GM12878 (cell line): ENCODE results near the gene HSD17B1. TPM values are rescaled to one million over a fixed set of nuclear protein-coding genes. Genes with fewer than 3 reads are reported as not detected.

Source experiments
- ATAC-seq: fragments of 200-7000 bp; cut with Tn5 transposase; 3 replicates; pipeline ENCODE4 v1.9.1; 2020; ENCODE audit warnings: mild to moderate bottlenecking, moderate library complexity
- BruUV-seq: library from RNA; stranded (reverse); fragments of 400-500 nt; replicated peaks from 2 replicates; lab custom pipeline; 2021; lab: Mats Ljungman, UMichigan
- CTCF ChIA-PET: fragments of 300-600 bp; sonication (Branson Sonifier 250); formaldehyde crosslinking; extraction: SDS; loops from one replicate; lab custom pipeline; 2021; ENCODE audit warnings: inconsistent platforms; lab: Yijun Ruan, JAX
- POLR2A ChIA-PET: fragments of 350-600 bp; formaldehyde crosslinking; extraction: SDS; loops from one replicate; lab custom pipeline; 2021; ENCODE audit warnings: inconsistent platforms; lab: Charles Lee
- RAD21 ChIA-PET: fragments of 300-600 bp; sonication (Branson Sonifier 250); formaldehyde crosslinking; loops from one replicate; lab custom pipeline; 2023; ENCODE audit warnings: antibody characterized with exemption; ENCODE audit not compliant: unreplicated experiment; lab: Charles Lee
- SMC1A ChIA-PET: fragments of 300-600 bp; sonication (Branson Sonifier 250); formaldehyde crosslinking; loops from one replicate; lab custom pipeline; 2023; ENCODE audit not compliant: unreplicated experiment, uncharacterized antibody; lab: Charles Lee
- DNase-seq: peaks from one replicate; pipeline ENCODE4 v3.0.0-alpha.2; 2011; ENCODE audit warnings: low read depth, low spot score
- FAIRE-seq: peaks from 3 replicates; lab custom pipeline; 2011; peaks lifted over from hg19 to GRCh38; lab: Jason Lieb, UNC
- H2AFZ ChIP-seq: 2 replicates; pipeline ENCODE4 v1.6.0; 2011; ENCODE audit warnings: low read depth, low read length, control low read depth; ENCODE audit not compliant: control insufficient read depth
- H3K27ac ChIP-seq: 2 replicates; pipeline ENCODE4 v1.5.1; 2011; ENCODE audit warnings: control low read depth; ENCODE audit not compliant: control insufficient read depth, insufficient read depth
- H3K27me3 ChIP-seq, 2 experiments: replicated peaks in 1 of 2; 2 replicates each; pipeline versions ENCODE4 v1.6.0 to v1.6.1; 2011; ENCODE audit warnings: low read length in 1 of 2; ENCODE audit not compliant: control insufficient read depth in 2 of 2, insufficient read depth in 2 of 2
- H3K36me3 ChIP-seq, 2 experiments: 2 replicates each; pipeline ENCODE4 v1.5.1; 2011; ENCODE audit warnings: low read length in 1 of 2; ENCODE audit not compliant: control insufficient read depth in 2 of 2, insufficient read depth in 2 of 2
- H3K4me1 ChIP-seq: 2 replicates; pipeline ENCODE4 v1.6.1; 2011; ENCODE audit warnings: mild to moderate bottlenecking, low read length, moderate library complexity, mixed read lengths; ENCODE audit not compliant: control insufficient read depth, insufficient read depth
- H3K4me2 ChIP-seq: 2 replicates; pipeline ENCODE4 v1.6.0; 2011; ENCODE audit warnings: control low read depth; ENCODE audit not compliant: control insufficient read depth, insufficient read depth
- H3K4me3 ChIP-seq: fragments of 200-600 bp; sonication (generic); 2 replicates; pipeline ENCODE4 v1.5.1; 2016
- H3K79me2 ChIP-seq: 2 replicates; pipeline ENCODE4 v1.6.0; 2011; ENCODE audit warnings: low read length; ENCODE audit not compliant: control insufficient read depth, insufficient read depth
- H3K9ac ChIP-seq: 2 replicates; pipeline ENCODE4 v1.8.0; 2011; ENCODE audit warnings: low read length, control low read depth, mixed read lengths; ENCODE audit not compliant: control insufficient read depth, insufficient read depth
- H3K9me3 ChIP-seq: replicated peaks from 3 replicates; pipeline ENCODE4 v1.5.1; 2011; ENCODE audit warnings: mild to moderate bottlenecking, low read length; ENCODE audit not compliant: control insufficient read depth, insufficient read depth
- H4K20me1 ChIP-seq: 2 replicates; pipeline ENCODE4 v1.6.0; 2011; ENCODE audit not compliant: control insufficient read depth, insufficient read depth
- IKZF2 ChIP-seq, 2 experiments: fragments of 450-650 bp; IDR thresholded peaks; 2 replicates each; pipeline ENCODE4 v1.6.1; 2017; ENCODE audit warnings: mild to moderate bottlenecking in 2 of 2, moderate library complexity in 2 of 2
- KLF5 ChIP-seq: fragments of 450-650 bp; IDR thresholded peaks from 2 replicates; pipeline ENCODE4 v1.6.1; 2014; ENCODE audit warnings: mild to moderate bottlenecking; ENCODE audit not compliant: partially characterized antibody
- POLR2A ChIP-seq: IDR thresholded peaks from 2 replicates; pipeline ENCODE4 v1.6.1; 2011; ENCODE audit warnings: low read depth, mild to moderate bottlenecking, low read length
- WGBS: methylation state at CpG from one replicate; pipeline ENCODE4 v1.1.6; 2016; ENCODE audit warnings: low lambda C conversion rate; ENCODE audit not compliant: insufficient replicate concordance, insufficient coverage; ENCODE audit errors: missing lambda C conversion rate; 5-methylcytosine and 5-hydroxymethylcytosine counted together
- in situ Hi-C: fragments of 300-500 bp; cut with MboI; formaldehyde crosslinking; loops from 9 replicates; pipeline ENCODE4 v1.14.3; 2018; ENCODE audit warnings: mixed read lengths
- intact Hi-C: fragments of 100-400 bp; cut with micrococcal nuclease; formaldehyde crosslinking; loops from one replicate; pipeline ENCODE4 v1.14.2; 2022; ENCODE audit not compliant: unreplicated experiment
- polyA plus RNA-seq, 11 experiments: library from polyadenylated mRNA; depleted of rRNA in 4 of 11; unstranded in 6 of 11; stranded (reverse) in 5 of 11; fragments of >200 nt; fragmentation: Nextera tagmentation in 4 of 11; fragmentation: Illumina TruSeq in 1 of 11; extraction: Ambion mirVana in 4 of 11; extraction: Trizol in 1 of 11; gene quantifications; 1 replicate in 1 of 11; 2 replicates in 10 of 11; pipeline versions ENCODE4 v1.2.1 to v1.2.3, GENCODE V29; 2011 to 2016; ENCODE audit warnings: inconsistent platforms in 2 of 11, missing spikeins in 2 of 11, low read depth in 1 of 11
- total RNA-seq, 4 experiments: library from RNA; depleted of rRNA in 3 of 4; stranded (reverse); fragments of >200 nt in 3 of 4; fragmentation: Illumina TruSeq in 1 of 4; extraction: Trizol in 1 of 4; gene quantifications; 2 replicates each; pipeline versions ENCODE4 v1.2.1 to v1.2.3, GENCODE V29; 2013 to 2021
- TF ChIP-seq, protein P1 (sequence below): fragments of 450-650 bp; IDR thresholded peaks from 2 replicates; pipeline ENCODE4 v1.6.1; 2016; ENCODE audit warnings: mild to moderate bottlenecking

HSD17B1 gene
- total and polyA plus RNA-seq, 10 of the 15 experiments (the other 5 are each of a cell fraction or from before 2014, with no cell fraction given): 0.15 to 1.1 (median 0.42) TPM

DNA sequence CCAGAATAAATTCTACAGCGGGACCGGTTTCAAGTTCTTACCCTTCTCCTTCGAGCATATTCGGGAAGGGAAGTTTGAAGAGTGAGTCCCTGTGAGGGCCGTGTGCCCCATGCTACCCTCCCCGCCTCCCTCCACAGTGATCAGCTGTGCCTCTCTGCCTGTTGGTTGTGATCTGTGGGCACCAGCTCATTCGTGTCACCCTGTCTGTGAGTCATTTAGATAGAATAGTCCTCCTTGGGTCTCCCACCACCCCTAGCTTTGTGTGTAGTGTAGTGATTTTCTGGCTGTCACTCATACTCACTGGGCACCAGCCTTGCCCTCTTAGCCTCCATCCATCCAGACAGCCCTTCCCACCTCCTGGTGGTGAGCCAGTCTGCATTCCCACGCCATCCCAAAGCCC, 31.7 kb upstream of the HSD17B1 start:
- TF ChIP-seq, protein P1, sequence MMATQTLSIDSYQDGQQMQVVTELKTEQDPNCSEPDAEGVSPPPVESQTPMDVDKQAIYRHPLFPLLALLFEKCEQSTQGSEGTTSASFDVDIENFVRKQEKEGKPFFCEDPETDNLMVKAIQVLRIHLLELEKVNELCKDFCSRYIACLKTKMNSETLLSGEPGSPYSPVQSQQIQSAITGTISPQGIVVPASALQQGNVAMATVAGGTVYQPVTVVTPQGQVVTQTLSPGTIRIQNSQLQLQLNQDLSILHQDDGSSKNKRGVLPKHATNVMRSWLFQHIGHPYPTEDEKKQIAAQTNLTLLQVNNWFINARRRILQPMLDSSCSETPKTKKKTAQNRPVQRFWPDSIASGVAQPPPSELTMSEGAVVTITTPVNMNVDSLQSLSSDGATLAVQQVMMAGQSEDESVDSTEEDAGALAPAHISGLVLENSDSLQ: peak; percentile 43; the same call in 1 of the 2 replicates
- no peak for TF ChIP-seq IKZF2 (IDR thresholded peaks at IDR 0.05)
- intact Hi-C loops (no loop called here), in situ Hi-C loops (loop anchor here (5.0 kb wide), 1 partner anchor 89 kb away; no protein-coding TSS in a partner anchor)
- FAIRE-seq (no peak), ATAC-seq (no peak), DNase-seq (no peak)
- RAD21 ChIA-PET: interaction anchor here (0.6 kb wide), 1 partner anchor 334 kb away, joined by 3 read pairs; no protein-coding TSS in a partner anchor
- SMC1A ChIA-PET: interaction anchor here (1.8 kb wide), 1 partner anchor 92 kb away, joined by 7 read pairs; no protein-coding TSS in a partner anchor
- Histone ChIP-seq H3K27ac (no peak overlapping the region), H3K9ac (no peak overlapping the region), H3K4me3 (no peak overlapping the region), H3K4me2 (no peak overlapping the region), H2AFZ (no peak overlapping the region), H3K9me3 (no peaks in the 10 kb centered on the region), H4K20me1 (no peaks in the 10 kb centered on the region; the same call in 1 of the 2 replicates), H3K4me1 (no peaks in the 10 kb centered on the region), H3K79me2 (no peaks in the 10 kb centered on the region), H3K36me3 (peaks cover 4 to 8% of the 10 kb centered on the region in 2 experiments; a peak in 3 of 4 replicates), H3K27me3 (no peaks in the 10 kb centered on the region)
- POLR2A ChIA-PET: interaction anchor here (0.6 kb wide), 1 partner anchor 70 kb away, joined by 4 read pairs; no protein-coding TSS in a partner anchor
- BruUV-seq: no TSS peak
- 80% methylated on average over 8 of the region's 8 CpGs for WGBS
- CTCF ChIA-PET: interaction anchor here (0.8 to 10.4 kb wide), 7 partner anchors 10 to 201 kb away, joined by 3 to 120 read pairs (median 4); no protein-coding TSS in a partner anchor

DNA sequence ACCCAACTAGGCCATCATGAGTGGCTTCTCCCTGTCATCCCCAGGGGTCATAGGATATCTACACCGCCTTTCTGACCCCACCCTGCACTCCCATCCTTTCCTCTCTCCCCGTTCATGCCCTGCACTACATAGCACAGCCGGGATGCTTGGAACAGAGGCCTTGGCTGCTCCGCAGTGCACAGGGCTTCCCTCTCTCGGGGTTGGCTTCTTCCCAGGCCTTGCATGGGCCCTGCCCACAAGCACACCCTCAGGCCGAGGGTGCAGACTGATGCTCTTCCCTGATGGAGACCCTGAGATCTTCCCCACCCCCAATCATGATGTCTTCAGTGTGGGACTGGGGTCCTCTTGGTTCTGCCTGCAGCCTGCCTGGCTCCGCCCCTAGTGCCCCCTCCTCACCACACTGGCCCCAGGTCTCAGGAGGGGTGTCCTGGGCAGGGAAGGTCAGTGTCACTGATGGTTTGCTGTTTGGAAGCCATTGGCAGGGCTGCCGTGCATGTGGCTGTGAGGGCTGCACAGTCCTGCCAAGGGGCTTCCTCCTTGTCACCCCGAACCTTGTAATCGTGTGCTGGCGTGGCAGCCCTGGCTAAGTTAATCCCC, 31.0 kb upstream of the HSD17B1 start:
- no peak overlapping the region for H3K27ac ChIP-seq
- ChIA-PET SMC1A (interaction anchor here (1.8 kb wide), 1 partner anchor 93 kb away, joined by 7 read pairs; no protein-coding TSS in a partner anchor), CTCF (interaction anchor here (1.4 to 10.4 kb wide), 3 partner anchors 84 to 118 kb away, joined by 4 to 120 read pairs (median 4); no protein-coding TSS in a partner anchor), RAD21 (no interaction called here), POLR2A (no interaction called here)
- H2AFZ ChIP-seq: no peak overlapping the region
- no peak for TF ChIP-seq KLF5
- TF ChIP-seq POLR2A: peak; percentile 20; the same call in 1 of the 2 replicates
- in situ Hi-C loops (loop anchor here (5.0 kb wide), 1 partner anchor 89 kb away; no protein-coding TSS in a partner anchor), intact Hi-C loops (no loop called here)
- H3K4me3 ChIP-seq: no peak overlapping the region
- BruUV-seq: no TSS peak
- H3K9ac ChIP-seq: no peak overlapping the region
- DNase-seq (no peak), FAIRE-seq (no peak), ATAC-seq (no peak)
- no peaks in the 10 kb centered on the region; the same call in 1 of the 2 replicates for H4K20me1 ChIP-seq
- no peaks in the 10 kb centered on the region for H3K27me3 ChIP-seq
- H3K79me2 ChIP-seq: no peaks in the 10 kb centered on the region
- H3K4me2 ChIP-seq: no peak overlapping the region
- H3K9me3 ChIP-seq: no peaks in the 10 kb centered on the region
- no peaks in the 10 kb centered on the region for H3K4me1 ChIP-seq
- 89% methylated on average over 11 of the region's 11 CpGs for WGBS
- H3K36me3 ChIP-seq: peaks cover 4 to 8% of the 10 kb centered on the region in 2 experiments; a peak in 3 of 4 replicates
